ENCODE measurements around the gene ROBO4. TPM values are rescaled to one million over a fixed set of nuclear protein-coding genes. Genes with fewer than 3 reads are reported as not detected.

The ROBO4 gene
- total and polyA plus RNA-seq, 2 of the 13 experiments (the other 11 are each of a cell fraction or from before 2014, with no cell fraction given): 0.07 to 1.1 TPM

DNA sequence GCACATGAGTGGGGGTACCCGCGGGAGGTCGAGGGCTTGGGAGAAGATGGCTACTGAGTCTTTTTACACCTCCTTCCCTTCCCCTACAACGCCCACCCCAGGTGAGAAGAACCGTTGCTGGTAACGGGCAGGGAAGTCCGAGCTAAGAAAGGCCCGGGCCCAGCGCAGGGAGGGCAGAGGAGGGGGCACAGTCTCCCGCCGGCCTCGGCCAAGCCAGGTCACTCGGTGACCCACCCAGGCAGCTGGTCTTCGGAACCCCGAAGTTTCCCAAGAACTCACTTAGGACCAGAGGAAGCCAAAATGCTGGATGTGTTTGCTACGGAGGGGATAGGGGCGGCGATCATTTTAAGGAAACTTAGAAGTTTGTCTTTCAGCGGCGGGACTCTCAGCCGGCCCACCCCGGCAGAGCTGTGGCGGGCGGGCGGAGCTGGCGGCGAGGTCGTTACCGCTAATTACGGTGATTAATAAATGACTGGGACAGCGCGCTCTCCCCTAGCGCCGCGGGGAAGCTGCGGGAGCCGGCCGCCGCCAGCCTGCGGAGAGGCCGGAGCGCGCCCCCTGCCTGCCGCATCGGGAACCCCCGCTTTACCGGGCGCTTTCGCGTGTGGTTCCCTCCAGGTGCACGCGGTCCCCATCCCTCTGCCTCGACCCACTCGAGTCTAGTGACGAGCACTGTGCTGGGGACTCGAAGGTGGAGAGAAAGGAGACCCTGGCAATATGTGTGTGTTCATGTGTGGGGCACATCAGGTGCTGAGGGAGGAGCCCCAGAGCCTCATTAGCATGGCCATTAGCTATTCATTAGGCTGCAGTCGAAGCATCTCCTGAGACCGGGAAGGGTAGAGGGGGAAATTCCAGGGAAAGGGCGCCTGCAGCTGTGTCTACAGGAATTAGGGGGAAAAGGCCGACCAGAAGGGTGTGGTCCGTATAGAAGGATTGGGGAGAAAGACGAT, 31.5 kb downstream of the ROBO4 start (continued):
- TF ChIP-seq ZNF878 (CRISPR knock-in tag; IDR thresholded peaks at IDR 0.05): no peak
- TF ChIP-seq, protein P1, sequence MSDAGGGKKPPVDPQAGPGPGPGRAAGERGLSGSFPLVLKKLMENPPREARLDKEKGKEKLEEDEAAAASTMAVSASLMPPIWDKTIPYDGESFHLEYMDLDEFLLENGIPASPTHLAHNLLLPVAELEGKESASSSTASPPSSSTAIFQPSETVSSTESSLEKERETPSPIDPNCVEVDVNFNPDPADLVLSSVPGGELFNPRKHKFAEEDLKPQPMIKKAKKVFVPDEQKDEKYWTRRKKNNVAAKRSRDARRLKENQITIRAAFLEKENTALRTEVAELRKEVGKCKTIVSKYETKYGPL (CRISPR knock-in tag; IDR thresholded peaks at IDR 0.05): no peak
- TF ChIP-seq FOXO1 (CRISPR knock-in tag; IDR thresholded peaks at IDR 0.05): no peak
- no peak for TF ChIP-seq ZNF367 (CRISPR knock-in tag; IDR thresholded peaks at IDR 0.05; ENCODE audit: borderline replicate concordance)
- TF ChIP-seq, protein P2, sequence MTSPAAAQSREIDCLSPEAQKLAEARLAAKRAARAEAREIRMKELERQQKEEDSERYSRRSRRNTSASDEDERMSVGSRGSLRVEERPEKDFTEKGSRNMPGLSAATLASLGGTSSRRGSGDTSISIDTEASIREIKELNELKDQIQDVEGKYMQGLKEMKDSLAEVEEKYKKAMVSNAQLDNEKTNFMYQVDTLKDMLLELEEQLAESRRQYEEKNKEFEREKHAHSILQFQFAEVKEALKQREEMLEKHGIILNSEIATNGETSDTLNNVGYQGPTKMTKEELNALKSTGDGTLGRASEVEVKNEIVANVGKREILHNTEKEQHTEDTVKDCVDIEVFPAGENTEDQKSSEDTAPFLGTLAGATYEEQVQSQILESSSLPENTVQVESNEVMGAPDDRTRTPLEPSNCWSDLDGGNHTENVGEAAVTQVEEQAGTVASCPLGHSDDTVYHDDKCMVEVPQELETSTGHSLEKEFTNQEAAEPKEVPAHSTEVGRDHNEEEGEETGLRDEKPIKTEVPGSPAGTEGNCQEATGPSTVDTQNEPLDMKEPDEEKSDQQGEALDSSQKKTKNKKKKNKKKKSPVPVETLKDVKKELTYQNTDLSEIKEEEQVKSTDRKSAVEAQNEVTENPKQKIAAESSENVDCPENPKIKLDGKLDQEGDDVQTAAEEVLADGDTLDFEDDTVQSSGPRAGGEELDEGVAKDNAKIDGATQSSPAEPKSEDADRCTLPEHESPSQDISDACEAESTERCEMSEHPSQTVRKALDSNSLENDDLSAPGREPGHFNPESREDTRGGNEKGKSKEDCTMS (CRISPR knock-in tag; conservative IDR thresholded peaks at IDR 0.05): no peak
- TF ChIP-seq RCOR2 (CRISPR knock-in tag; IDR thresholded peaks at IDR 0.05): no peak
- TF ChIP-seq SALL2 (CRISPR knock-in tag; IDR thresholded peaks at IDR 0.05): no peak
- TF ChIP-seq ATF7 (IDR thresholded peaks at IDR 0.05): no peak
- TF ChIP-seq ATF7 (CRISPR knock-in tag; IDR thresholded peaks at IDR 0.05): no peak
- no peak for TF ChIP-seq SIX4 (CRISPR knock-in tag; IDR thresholded peaks at IDR 0.05)
- TF ChIP-seq ZNF776 (CRISPR knock-in tag; IDR thresholded peaks at IDR 0.05): 0 out of 2 replicates have a peak, but pooled peaks have one; percentile 33
- TF ChIP-seq, protein P3, sequence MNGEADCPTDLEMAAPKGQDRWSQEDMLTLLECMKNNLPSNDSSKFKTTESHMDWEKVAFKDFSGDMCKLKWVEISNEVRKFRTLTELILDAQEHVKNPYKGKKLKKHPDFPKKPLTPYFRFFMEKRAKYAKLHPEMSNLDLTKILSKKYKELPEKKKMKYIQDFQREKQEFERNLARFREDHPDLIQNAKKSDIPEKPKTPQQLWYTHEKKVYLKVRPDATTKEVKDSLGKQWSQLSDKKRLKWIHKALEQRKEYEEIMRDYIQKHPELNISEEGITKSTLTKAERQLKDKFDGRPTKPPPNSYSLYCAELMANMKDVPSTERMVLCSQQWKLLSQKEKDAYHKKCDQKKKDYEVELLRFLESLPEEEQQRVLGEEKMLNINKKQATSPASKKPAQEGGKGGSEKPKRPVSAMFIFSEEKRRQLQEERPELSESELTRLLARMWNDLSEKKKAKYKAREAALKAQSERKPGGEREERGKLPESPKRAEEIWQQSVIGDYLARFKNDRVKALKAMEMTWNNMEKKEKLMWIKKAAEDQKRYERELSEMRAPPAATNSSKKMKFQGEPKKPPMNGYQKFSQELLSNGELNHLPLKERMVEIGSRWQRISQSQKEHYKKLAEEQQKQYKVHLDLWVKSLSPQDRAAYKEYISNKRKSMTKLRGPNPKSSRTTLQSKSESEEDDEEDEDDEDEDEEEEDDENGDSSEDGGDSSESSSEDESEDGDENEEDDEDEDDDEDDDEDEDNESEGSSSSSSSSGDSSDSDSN (CRISPR knock-in tag; IDR thresholded peaks at IDR 0.05): 0 out of 2 replicates have a peak, but pooled peaks have one; percentile 17
- TF ChIP-seq, protein P4, sequence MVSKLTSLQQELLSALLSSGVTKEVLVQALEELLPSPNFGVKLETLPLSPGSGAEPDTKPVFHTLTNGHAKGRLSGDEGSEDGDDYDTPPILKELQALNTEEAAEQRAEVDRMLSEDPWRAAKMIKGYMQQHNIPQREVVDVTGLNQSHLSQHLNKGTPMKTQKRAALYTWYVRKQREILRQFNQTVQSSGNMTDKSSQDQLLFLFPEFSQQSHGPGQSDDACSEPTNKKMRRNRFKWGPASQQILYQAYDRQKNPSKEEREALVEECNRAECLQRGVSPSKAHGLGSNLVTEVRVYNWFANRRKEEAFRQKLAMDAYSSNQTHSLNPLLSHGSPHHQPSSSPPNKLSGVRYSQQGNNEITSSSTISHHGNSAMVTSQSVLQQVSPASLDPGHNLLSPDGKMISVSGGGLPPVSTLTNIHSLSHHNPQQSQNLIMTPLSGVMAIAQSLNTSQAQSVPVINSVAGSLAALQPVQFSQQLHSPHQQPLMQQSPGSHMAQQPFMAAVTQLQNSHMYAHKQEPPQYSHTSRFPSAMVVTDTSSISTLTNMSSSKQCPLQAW (CRISPR knock-in tag; IDR thresholded peaks at IDR 0.05): no peak
- 0 out of 2 replicates have a peak, but pooled peaks have one; percentile 27 for TF ChIP-seq MIER2 (CRISPR knock-in tag; IDR thresholded peaks at IDR 0.05)
- no peak for TF ChIP-seq ZNF749 (CRISPR knock-in tag; IDR thresholded peaks at IDR 0.05; ENCODE audit: borderline replicate concordance)
- peak; percentile 50 for TF ChIP-seq STAG1 (CRISPR knock-in tag; IDR thresholded peaks at IDR 0.05)
- TF ChIP-seq ZSCAN20 (CRISPR knock-in tag; IDR thresholded peaks at IDR 0.05; ENCODE audit: borderline replicate concordance): no peak
- no peak for TF ChIP-seq NR2F1 (CRISPR knock-in tag; IDR thresholded peaks at IDR 0.05)
- TF ChIP-seq, protein P5, sequence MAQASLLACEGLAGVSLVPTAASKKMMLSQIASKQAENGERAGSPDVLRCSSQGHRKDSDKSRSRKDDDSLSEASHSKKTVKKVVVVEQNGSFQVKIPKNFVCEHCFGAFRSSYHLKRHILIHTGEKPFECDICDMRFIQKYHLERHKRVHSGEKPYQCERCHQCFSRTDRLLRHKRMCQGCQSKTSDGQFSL (CRISPR knock-in tag; IDR thresholded peaks at IDR 0.05): no peak

Data from HepG2 (cell line).